ENCODE measurements around the gene RNF207.

GRCh38 chr1:6262555-6263420, 56.9 kb downstream of the RNF207 start:
- TF ChIP-seq YY1 (IDR thresholded peaks at IDR 0.05; ENCODE audit: insufficient read depth, insufficient read length) (no peak), SUZ12 (IDR thresholded peaks at IDR 0.05; ENCODE audit: extremely low read depth, insufficient read depth, insufficient read length) (no peak)

All from NT2/D1 (cell line).